Measurements from ENCODE around the gene SBNO2. TPM values are rescaled to one million over a fixed set of nuclear protein-coding genes. Genes with fewer than 3 reads are reported as not detected.

SBNO2 gene
- total RNA-seq, 1 donor from 2014 or later: 61.6 TPM

GRCh38 chr19:1146412-1146699 lies 27.7 kb downstream of the SBNO2 start:
- DNase-seq (ENCODE audit: extremely low spot score, unreplicated experiment): no peak
- Mint-ChIP-seq H3K27me3 (ENCODE audit: unreplicated experiment) (no peaks in the 10 kb centered on the region), H3K36me3 (ENCODE audit: unreplicated experiment) (peaks cover 24% of the 10 kb centered on the region), H3K27ac (ENCODE audit: unreplicated experiment) (no peak overlapping the region), H3K4me1 (ENCODE audit: unreplicated experiment) (no peaks in the 10 kb centered on the region), H3K9me3 (ENCODE audit: unreplicated experiment) (no peaks in the 10 kb centered on the region), H3K4me3 (ENCODE audit: unreplicated experiment) (no peak overlapping the region)
- no peak for TF ChIP-seq CTCF (IDR thresholded peaks at IDR 0.05)

- H3K27ac Mint-ChIP-seq (ENCODE audit: unreplicated experiment): peak overlapping the region; percentile 47
- H3K27me3 Mint-ChIP-seq (ENCODE audit: unreplicated experiment): no peaks in the 10 kb centered on the region
- peaks cover 24% of the 10 kb centered on the region for H3K36me3 Mint-ChIP-seq (ENCODE audit: unreplicated experiment)
- no peak for TF ChIP-seq CTCF (IDR thresholded peaks at IDR 0.05)
- H3K4me3 Mint-ChIP-seq (ENCODE audit: unreplicated experiment): no peak overlapping the region
- no peak for DNase-seq (ENCODE audit: extremely low spot score, unreplicated experiment)
- H3K4me1 Mint-ChIP-seq (ENCODE audit: unreplicated experiment): no peaks in the 10 kb centered on the region
- H3K9me3 Mint-ChIP-seq (ENCODE audit: unreplicated experiment): no peaks in the 10 kb centered on the region
These were observed 28.2 kb downstream of the SBNO2 start for GRCh38 chr19:1145635-1146411.

- no peak for TF ChIP-seq CTCF (IDR thresholded peaks at IDR 0.05)
- no peaks in the 10 kb centered on the region for H3K9me3 Mint-ChIP-seq (ENCODE audit: unreplicated experiment)
- no peaks in the 10 kb centered on the region for H3K4me1 Mint-ChIP-seq (ENCODE audit: unreplicated experiment)
- no peak overlapping the region for H3K27ac Mint-ChIP-seq (ENCODE audit: unreplicated experiment)
- H3K36me3 Mint-ChIP-seq (ENCODE audit: unreplicated experiment): peaks cover 27% of the 10 kb centered on the region
- H3K27me3 Mint-ChIP-seq (ENCODE audit: unreplicated experiment): no peaks in the 10 kb centered on the region
- no peak overlapping the region for H3K4me3 Mint-ChIP-seq (ENCODE audit: unreplicated experiment)
- DNase-seq (ENCODE audit: extremely low spot score, unreplicated experiment): no peak
These were observed 29.3 kb downstream of the SBNO2 start for GRCh38 chr19:1144741-1145140.

- Mint-ChIP-seq H3K4me1 (ENCODE audit: unreplicated experiment) (no peaks in the 10 kb centered on the region), H3K27ac (ENCODE audit: unreplicated experiment) (no peak overlapping the region), H3K36me3 (ENCODE audit: unreplicated experiment) (peaks cover 26% of the 10 kb centered on the region), H3K9me3 (ENCODE audit: unreplicated experiment) (no peaks in the 10 kb centered on the region), H3K4me3 (ENCODE audit: unreplicated experiment) (no peak overlapping the region), H3K27me3 (ENCODE audit: unreplicated experiment) (no peaks in the 10 kb centered on the region)
- DNase-seq (ENCODE audit: extremely low spot score, unreplicated experiment): no peak
- no peak for TF ChIP-seq CTCF (IDR thresholded peaks at IDR 0.05)
These were observed 30.2 kb downstream of the SBNO2 start for GRCh38 chr19:1143828-1144399.

- Mint-ChIP-seq H3K4me1 (ENCODE audit: unreplicated experiment) (no peaks in the 10 kb centered on the region), H3K27me3 (ENCODE audit: unreplicated experiment) (no peaks in the 10 kb centered on the region), H3K36me3 (ENCODE audit: unreplicated experiment) (peaks cover 26% of the 10 kb centered on the region), H3K9me3 (ENCODE audit: unreplicated experiment) (no peaks in the 10 kb centered on the region), H3K4me3 (ENCODE audit: unreplicated experiment) (no peak overlapping the region), H3K27ac (ENCODE audit: unreplicated experiment) (no peak overlapping the region)
- DNase-seq (ENCODE audit: extremely low spot score, unreplicated experiment): no peak
- no peak for TF ChIP-seq CTCF (IDR thresholded peaks at IDR 0.05)
These were observed 32.1 kb downstream of the SBNO2 start for GRCh38 chr19:1141944-1142343.

Data from osteocyte (in vitro differentiated cells).